Measurements from ENCODE around the gene GID8.

Gene GID8

GRCh38 chr20:62997417-62998035 lies 59.6 kb downstream of the GID8 start:
- WGBS, result 63% methylated on average over 19 of the region's 20 CpGs
- no peaks in the 10 kb centered on the region for H3K36me3 ChIP-seq (ENCODE audit: control insufficient read depth in 1 of 2, insufficient read depth in 2 of 2, low read depth in 1 of 2, low read length in 2 of 2)

More at GRCh38 chr20:62997417-62998035, 59.6 kb downstream of the GID8 start:
- no peak overlapping the region for H3K4me2 ChIP-seq (ENCODE audit: low read length, poor library complexity, severe bottlenecking)
- no peak overlapping the region for H2AFZ ChIP-seq (ENCODE audit: low read depth, low read length)
- H4K8ac ChIP-seq (ENCODE audit: low read length), result no peak overlapping the region
- DNase-seq, result no peak
- peaks cover 5% of the 10 kb centered on the region for H3K9me3 ChIP-seq (ENCODE audit: control insufficient read depth, low read length)
- H4K91ac ChIP-seq (ENCODE audit: low read length), result no peak overlapping the region
- no peaks in the 10 kb centered on the region for H3K79me1 ChIP-seq (replicated peaks; ENCODE audit: low read length, poor library complexity, severe bottlenecking)
- H3K4me1 ChIP-seq (ENCODE audit: control insufficient read depth, insufficient read depth, low read depth, low read length), result peaks cover 5% of the 10 kb centered on the region
- H3K9ac ChIP-seq (ENCODE audit: low read length), result no peak overlapping the region
- H3K14ac ChIP-seq (ENCODE audit: low read length in 2 of 2), result no peak overlapping the region
- no peak overlapping the region for H2AK5ac ChIP-seq (ENCODE audit: low read length, severe bottlenecking)
- H3K4me3 ChIP-seq (ENCODE audit: insufficient read depth in 1 of 2, low read depth in 1 of 2, low read length in 2 of 2), result no peak overlapping the region
- H2BK120ac ChIP-seq (ENCODE audit: low read depth, low read length), result no peak overlapping the region
- H3K27ac ChIP-seq (ENCODE audit: low read length, poor library complexity, severe bottlenecking), result no peak overlapping the region
- H3K4ac ChIP-seq (ENCODE audit: low read depth in 1 of 2, low read length in 2 of 2), result no peak overlapping the region
- H3K27me3 ChIP-seq (ENCODE audit: control insufficient read depth in 1 of 2, insufficient read depth in 1 of 2, low read length in 2 of 2), result peaks cover 83 to 92% of the 10 kb centered on the region in 2 experiments
- H2BK5ac ChIP-seq (ENCODE audit: low read depth, low read length, poor library complexity, severe bottlenecking), result no peak overlapping the region
- H2BK12ac ChIP-seq (ENCODE audit: low read length in 2 of 2), result no peak overlapping the region
- no peak overlapping the region for H2BK15ac ChIP-seq (ENCODE audit: low read depth, poor library complexity, severe bottlenecking)
- no peak overlapping the region for H3K23ac ChIP-seq (ENCODE audit: low read length in 2 of 2)
- H3K18ac ChIP-seq (ENCODE audit: low read depth in 1 of 2, low read length in 2 of 2), result no peak overlapping the region
